AG10803 (cell line): Measurements from ENCODE around the gene VWA8.
A peak's percentile ranks its signal among the peaks of the same experiment; 100 is the strongest.
"Not testable (repeated sequence)": the region's sequence is repeated elsewhere in the genome, so short reads cannot be mapped to it uniquely, and the experiment has no call there.

Experiments used
- DNase-seq: peaks from one replicate; pipeline ENCODE4 v3.0.0; 2010; ENCODE audit warnings: low read depth
- H3K4me3 ChIP-seq: 2 replicates; pipeline ENCODE4 v1.5.1; 2011; ENCODE audit warnings: mild to moderate bottlenecking, low read length, control low read depth
- TF ChIP-seq, protein P1 (sequence below): conservative IDR thresholded peaks from 2 replicates; pipeline ENCODE4 v1.5.1; 2011; ENCODE audit warnings: mild to moderate bottlenecking, low read length, control low read depth, inconsistent platforms

The VWA8 gene

DNA sequence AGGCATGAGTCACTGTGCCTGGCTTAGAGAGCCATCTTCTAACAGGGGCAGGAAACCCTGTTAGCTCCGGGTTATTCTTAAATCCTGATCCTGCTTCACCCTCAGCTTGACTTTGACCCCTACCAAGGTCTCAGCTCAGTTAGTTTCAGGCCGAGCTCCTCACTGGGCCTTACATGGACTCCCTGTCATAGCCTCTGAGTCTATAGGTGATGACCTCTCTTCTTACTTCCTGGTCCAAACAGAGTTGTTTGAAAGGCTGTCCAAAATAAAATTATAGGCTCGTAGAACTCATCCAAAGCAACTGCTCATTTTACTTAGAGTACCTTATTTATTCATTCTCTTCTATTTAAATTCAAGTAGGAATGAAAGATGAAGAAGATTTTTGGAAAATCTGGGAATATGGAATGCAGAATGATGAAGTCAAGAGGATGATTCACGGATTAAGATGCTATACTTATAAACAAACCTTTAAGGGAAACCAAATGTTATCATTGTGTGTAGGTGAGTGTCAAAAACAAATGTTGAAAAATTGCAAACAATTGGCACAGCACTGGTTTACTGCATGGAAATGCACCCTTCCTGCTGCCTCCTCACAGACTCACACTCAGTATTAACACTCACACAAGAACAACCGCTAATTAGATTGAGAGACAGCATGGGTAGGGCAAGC is 329.5 kb downstream of the VWA8 start:
- TF ChIP-seq, protein P1, sequence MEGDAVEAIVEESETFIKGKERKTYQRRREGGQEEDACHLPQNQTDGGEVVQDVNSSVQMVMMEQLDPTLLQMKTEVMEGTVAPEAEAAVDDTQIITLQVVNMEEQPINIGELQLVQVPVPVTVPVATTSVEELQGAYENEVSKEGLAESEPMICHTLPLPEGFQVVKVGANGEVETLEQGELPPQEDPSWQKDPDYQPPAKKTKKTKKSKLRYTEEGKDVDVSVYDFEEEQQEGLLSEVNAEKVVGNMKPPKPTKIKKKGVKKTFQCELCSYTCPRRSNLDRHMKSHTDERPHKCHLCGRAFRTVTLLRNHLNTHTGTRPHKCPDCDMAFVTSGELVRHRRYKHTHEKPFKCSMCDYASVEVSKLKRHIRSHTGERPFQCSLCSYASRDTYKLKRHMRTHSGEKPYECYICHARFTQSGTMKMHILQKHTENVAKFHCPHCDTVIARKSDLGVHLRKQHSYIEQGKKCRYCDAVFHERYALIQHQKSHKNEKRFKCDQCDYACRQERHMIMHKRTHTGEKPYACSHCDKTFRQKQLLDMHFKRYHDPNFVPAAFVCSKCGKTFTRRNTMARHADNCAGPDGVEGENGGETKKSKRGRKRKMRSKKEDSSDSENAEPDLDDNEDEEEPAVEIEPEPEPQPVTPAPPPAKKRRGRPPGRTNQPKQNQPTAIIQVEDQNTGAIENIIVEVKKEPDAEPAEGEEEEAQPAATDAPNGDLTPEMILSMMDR = no peak
- DNase-seq = peak; percentile 25
- H3K4me3 ChIP-seq = no peak overlapping the region

DNA sequence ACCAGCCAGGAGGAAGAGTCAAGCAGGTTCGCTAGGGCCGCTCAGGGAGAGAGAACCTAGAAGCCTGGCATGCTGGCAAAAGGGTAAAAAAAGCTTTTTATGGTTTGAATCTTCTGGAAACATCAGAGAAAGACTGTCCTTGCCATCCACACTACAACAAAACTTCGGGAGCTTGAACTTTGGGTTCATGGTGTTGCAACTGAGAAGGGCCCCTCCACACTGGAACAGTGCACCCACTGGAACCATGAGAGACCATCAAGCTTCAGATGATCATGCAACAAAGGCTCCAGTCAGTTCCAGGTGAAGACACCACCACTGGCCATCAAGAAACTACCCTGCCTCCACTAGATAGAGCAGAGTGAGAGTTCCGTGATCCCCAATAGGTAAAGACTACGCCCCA is 333.5 kb downstream of the VWA8 start:
- DNase-seq = no peak
- TF ChIP-seq, protein P1 = no peak
- no peak overlapping the region for H3K4me3 ChIP-seq

DNA sequence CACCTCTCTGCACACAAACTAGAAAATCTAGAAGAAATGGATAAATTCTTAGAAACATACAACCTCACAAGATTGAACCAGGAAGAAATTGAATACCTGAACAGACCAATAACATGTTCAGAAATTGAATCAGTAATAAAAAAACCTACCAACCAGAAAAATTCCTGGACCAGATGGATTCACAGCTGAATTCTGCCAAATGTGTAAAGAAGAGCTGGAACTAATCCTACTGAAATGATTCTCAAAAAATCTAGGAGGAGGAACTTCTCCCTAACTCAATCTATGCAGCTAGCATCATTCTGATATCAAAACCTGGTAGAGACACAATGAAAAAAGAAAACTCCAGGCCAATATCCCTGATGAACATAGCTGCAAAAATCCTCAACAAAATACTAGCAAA is 336.9 kb downstream of the VWA8 start:
- DNase-seq = no peak
- H3K4me3 ChIP-seq = no peak overlapping the region
- TF ChIP-seq, protein P1 = no peak

DNA sequence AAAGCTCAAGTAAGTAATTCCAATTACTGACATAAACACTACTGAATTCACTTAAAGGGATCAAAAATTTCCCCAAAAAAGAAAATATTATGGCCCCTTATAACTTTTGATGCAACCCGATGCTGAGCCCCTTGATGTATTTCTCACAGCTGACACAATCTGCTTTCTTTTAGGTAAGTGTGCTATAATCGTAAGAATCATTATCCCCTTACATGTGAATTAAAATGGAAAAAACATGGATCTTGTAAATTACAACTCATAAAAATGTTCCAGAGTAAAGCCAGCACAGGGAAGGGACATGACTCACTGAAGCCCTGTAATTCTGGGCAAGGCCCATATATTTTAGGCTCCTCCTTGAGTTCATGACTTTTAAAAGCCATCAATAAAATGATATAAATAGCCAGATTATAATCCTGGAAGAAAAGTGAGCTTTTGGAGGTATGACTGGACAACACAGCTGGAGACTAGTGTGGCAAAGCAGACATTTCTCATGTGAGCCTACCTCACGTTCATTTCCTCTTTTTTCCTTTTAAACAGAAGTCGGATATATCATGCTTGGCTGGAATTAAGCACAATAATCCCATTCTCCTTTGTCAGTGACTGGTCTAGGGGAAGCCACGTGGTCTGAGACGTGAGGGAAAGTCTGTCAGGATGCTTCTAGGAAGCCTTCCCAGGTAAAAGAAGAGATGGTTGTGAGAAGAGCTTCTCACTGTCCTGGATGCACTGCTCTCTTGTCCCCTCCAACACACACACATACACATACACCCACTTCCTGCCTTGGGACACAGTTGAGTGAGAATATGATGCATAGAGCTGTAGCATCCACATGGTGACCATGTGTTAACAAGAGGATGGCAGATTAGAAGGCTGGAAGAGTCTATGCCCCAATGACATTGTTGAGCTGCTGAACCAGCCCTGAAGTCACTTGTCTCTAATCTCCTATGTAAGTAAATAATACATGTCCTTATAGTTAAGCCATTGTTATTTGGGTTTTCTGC is 338.2 kb downstream of the VWA8 start:
- H3K4me3 ChIP-seq = no peak overlapping the region
- TF ChIP-seq, protein P1 = no peak
- DNase-seq = peak; percentile 86

DNA sequence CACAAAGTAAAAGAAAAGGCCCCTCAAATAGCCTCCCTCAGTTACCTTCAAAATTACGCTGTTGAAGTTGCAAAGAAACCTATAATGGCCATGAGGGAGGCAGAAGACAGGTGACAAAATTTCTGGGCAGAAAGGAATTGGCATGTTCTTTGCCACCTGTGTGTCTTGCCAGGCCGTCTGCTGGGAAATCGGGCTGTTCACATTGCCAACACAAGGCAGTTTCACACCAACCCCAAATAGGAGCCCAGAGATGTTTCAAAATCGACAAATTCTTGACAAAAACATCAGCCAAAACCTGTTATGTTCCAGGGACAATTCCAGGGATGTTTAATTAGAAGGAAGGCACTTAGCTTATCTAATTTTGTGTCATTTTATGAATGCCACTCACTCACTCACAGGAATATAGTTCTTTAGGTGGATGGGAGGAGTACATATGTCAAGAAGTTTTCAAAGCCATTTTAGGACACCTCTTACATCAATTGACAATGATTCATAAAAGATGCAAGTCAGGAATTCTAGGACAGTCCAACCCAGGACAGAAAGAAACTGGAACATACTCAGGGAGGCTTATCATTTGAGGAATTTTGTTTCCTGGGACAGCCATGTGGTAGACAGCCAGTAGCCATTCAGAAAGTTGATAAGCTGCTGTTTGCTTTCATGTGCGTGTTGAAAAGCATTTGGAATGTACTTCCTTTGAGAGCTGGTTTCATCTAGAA is 339.0 kb downstream of the VWA8 start:
- H3K4me3 ChIP-seq = no peak overlapping the region
- DNase-seq = peak; percentile 65
- TF ChIP-seq, protein P1 = no peak

DNA sequence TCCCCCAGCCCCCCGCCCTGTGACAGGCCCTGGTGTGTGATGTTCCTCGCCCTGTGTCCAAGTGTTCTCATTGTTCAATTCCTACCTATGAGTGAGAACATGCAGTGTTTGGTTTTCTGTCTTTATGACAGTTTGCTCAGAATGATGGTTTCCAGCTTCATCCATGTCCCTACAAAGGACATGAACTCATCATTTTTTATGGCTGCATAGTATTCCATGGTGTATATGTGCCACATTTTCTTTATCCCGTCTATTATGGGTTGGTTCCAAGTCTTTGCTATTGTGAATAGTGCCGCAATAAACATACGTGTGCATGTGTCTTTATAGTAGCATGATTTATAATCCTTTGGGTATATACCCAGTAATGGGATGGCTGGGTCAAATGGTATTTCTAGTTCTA is 343.3 kb downstream of the VWA8 start:
- DNase-seq, H3K4me3 ChIP-seq: not testable (repeated sequence)

DNA sequence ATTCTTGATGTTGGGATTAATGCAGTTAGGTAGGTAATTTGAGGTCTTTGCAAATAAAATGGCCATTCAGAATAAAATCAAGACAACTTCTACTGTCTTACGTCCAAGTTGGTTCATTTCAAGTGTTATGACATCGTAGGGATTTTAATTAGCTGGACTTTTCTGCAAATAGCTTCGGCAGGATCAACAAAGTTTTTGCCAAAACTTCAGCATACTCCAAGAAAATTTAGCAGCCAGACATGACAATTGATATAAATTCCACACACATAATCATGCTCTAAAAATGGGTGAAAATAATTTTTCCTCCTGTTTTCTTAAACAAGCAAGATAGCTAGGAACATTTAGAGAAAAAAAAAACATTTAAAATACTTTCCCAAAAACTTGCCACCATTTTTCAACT is 344.8 kb downstream of the VWA8 start:
- H3K4me3 ChIP-seq = no peak overlapping the region
- no peak for DNase-seq
- TF ChIP-seq, protein P1 = no peak
